Heart left ventricle (tissue), 16 donors: ENCODE data around the gene TMEM242. TPM values are rescaled to one million over a fixed set of nuclear protein-coding genes. Genes with fewer than 3 reads are reported as not detected.
"Not testable (repeated sequence)": the region's sequence is repeated elsewhere in the genome, so short reads cannot be mapped to it uniquely, and the experiment has no call there.

Experiments used
- ATAC-seq, 4 donors: fragments of 200-7000 bp; cut with Tn5 transposase; one replicate each; pipeline ENCODE4 v1.9.1; 2020 to 2022; ENCODE audit warnings: moderate library complexity in 4 of 4, mild to moderate bottlenecking in 3 of 4, moderate number of reproducible peaks in 1 of 4
- DNase-seq, 5 donors: peaks; one replicate each; pipeline ENCODE4 v3.0.0-alpha.2; 2020
- H3K27ac ChIP-seq, 12 donors: fragments of 200-600 bp; sonication (generic) in 4 of 12; one replicate each; pipeline versions ENCODE4 v1.5.0 to v1.8.0; 2016 to 2022; ENCODE audit warnings: mild to moderate bottlenecking in 2 of 12
- H3K27me3 ChIP-seq, 9 donors: fragments of 200-600 bp; sonication (generic) in 2 of 9; one replicate each; pipeline versions ENCODE4 v1.5.1 to v1.8.0; 2016 to 2022; ENCODE audit warnings: mild to moderate bottlenecking in 3 of 9
- H3K36me3 ChIP-seq, 9 donors: fragments of 200-600 bp; sonication (generic) in 2 of 9; one replicate each; pipeline versions ENCODE4 v1.5.0 to v1.8.0; 2018 to 2022; ENCODE audit warnings: mild to moderate bottlenecking in 2 of 9
- H3K4me1 ChIP-seq, 12 donors: fragments of 200-600 bp; sonication (generic) in 4 of 12; one replicate each; pipeline versions ENCODE4 v1.5.0 to v1.8.0; 2016 to 2022; ENCODE audit warnings: mild to moderate bottlenecking in 3 of 12
- H3K4me3 ChIP-seq, 12 donors: fragments of 200-600 bp; sonication (generic) in 4 of 12; one replicate each; pipeline versions ENCODE4 v1.5.0 to v1.8.0; 2017 to 2022; ENCODE audit warnings: mild to moderate bottlenecking in 9 of 12, moderate library complexity in 4 of 12
- H3K9me3 ChIP-seq, 12 donors: fragments of 200-600 bp; sonication (generic) in 4 of 12; one replicate each; pipeline versions ENCODE4 v1.5.0 to v1.8.0; 2016 to 2022; ENCODE audit warnings: mild to moderate bottlenecking in 1 of 12
- CTCF ChIP-seq, 12 donors: fragments of 200-600 bp; sonication (generic) in 4 of 12; IDR thresholded peaks; one replicate each; pipeline versions ENCODE4 v1.5.0 to v1.8.0; 2018 to 2022; ENCODE audit warnings: antibody characterized with exemption in 12 of 12, mild to moderate bottlenecking in 5 of 12
- POLR2A ChIP-seq, 2 donors: fragments of 450-650 bp; IDR thresholded peaks; one replicate each; pipeline ENCODE4 v1.6.1; 2017; ENCODE audit warnings: antibody characterized with exemption in 2 of 2, mild to moderate bottlenecking in 2 of 2, moderate library complexity in 2 of 2
- WGBS, 4 donors: extraction: QIAGEN DNeasy Blood & Tissue Kit in 2 of 4; methylation state at CpG; one replicate each; pipeline versions ENCODE4 v1.1.5 to v1.1.7; 2013 to 2018; 5-methylcytosine and 5-hydroxymethylcytosine counted together
- intact Hi-C, 10 donors: fragments of 100-400 bp; cut with DNase I; formaldehyde crosslinking; loops; one replicate each; pipeline versions ENCODE4 v1.11.1 to v1.14.2; 2022
- polyA plus RNA-seq, 2 donors: library from polyadenylated mRNA; stranded (reverse); fragments of 200-250 nt; gene quantifications; one replicate each; pipeline ENCODE4 v1.2.3, GENCODE V29; 2013
- total RNA-seq, 9 donors: library from RNA; depleted of rRNA in 2 of 9; stranded (reverse); fragments of >200 nt in 2 of 9; fragmentation: NEBNext Ultra II Directional in 3 of 9; extraction: Animal tissue kit (Norgen Biotek cat#: 25700) in 3 of 9; gene quantifications; one replicate each; pipeline versions ENCODE4 v1.1.0 to v1.2.4, GENCODE V29; 2016 to 2023
- donor health status: ischemic (EF 13 %, LVEDD 7.1; RV severe dilation, severe dysfunction).
- donor health status: healthy with polysubstance abuse.
- donor health status: DM: no; HTN: yes; CAD: no.
- donor health status: DM: no; HTN: no; CAD: no.
- donor health status: ischemic (EF 25% LVEDD 6.9; RV normal size, moderate dysfunction).
- donor health status: ischemic (EF 25% LVEDD 5.7; RV mildly dilated, moderate dysfunction).
- donor health status: healthy.
- donor health status: DM: yes; HTN: yes; CAD: no.
- donor health status: ischemic (EF 35%, LVEDD 5.7; RV mildly dilated, moderate dysfunction).
- donor health status: nonischemic (EF 11% LVEDD 7.7; RV severe dilation, severe dysfunction).
- donor health status: DM: yes; HTN: yes; CAD: no.
- donor health status: PGD.
- donor health status: ischemic (EF 29% LVEDD 5.4; RV normal size, mild dysfunction).
- donor health status: nonischemic (EF 23%, LVEDD 6.1; RV moderate dilation, normal function).

Gene TMEM242
- total and polyA plus RNA-seq, 11 donors = 5.9 to 18.3 (median 13.2) TPM

- peaks cover 0 to 36% (median 9%) of the 10 kb centered on the region in 12 donors for H3K4me1 ChIP-seq
- no peaks in the 10 kb centered on the region for H3K27me3 ChIP-seq
- H3K4me3 ChIP-seq = no peak overlapping the region
- intact Hi-C loops = loop anchor here in 4 of 10 donors (2.0 to 10.0 kb wide), 4 partner anchors 286 to 762 kb away; no protein-coding TSS in a partner anchor
- peaks cover 0 to 38% (median 34%) of the 10 kb centered on the region in 9 donors for H3K36me3 ChIP-seq
- H3K27ac ChIP-seq = no peak overlapping the region
- DNase-seq = no peak
- no peak for ATAC-seq
- H3K9me3 ChIP-seq = no peaks in the 10 kb centered on the region
- WGBS, 4 donors = 74 to 78% (median 76%) methylated on average over 9 of the region's 9 CpGs
- TF ChIP-seq POLR2A (IDR thresholded peaks at IDR 0.05) = no peak
- no peak for TF ChIP-seq CTCF (IDR thresholded peaks at IDR 0.05)
Observed at GRCh38 chr6:157312757-157313156, 10.6 kb downstream of the TMEM242 start.

GRCh38 chr6:157310693-157311092 is 12.6 kb downstream of the TMEM242 start:
- peak in 2 of 4 donors; percentile 20 to 43 for ATAC-seq
- peaks cover 0 to 43% (median 11%) of the 10 kb centered on the region in 12 donors for H3K4me1 ChIP-seq
- not testable (repeated sequence) for DNase-seq, H3K27me3 ChIP-seq, H3K9me3 ChIP-seq, H3K27ac ChIP-seq, H3K4me3 ChIP-seq
- 58 to 87% (median 74%) methylated on average over 4 to 5 of the region's 5 CpGs for WGBS, 4 donors
- H3K36me3 ChIP-seq = peaks cover 0 to 22% (median 16%) of the 10 kb centered on the region in 9 donors
- intact Hi-C loops = loop anchor here in 3 of 10 donors (10.0 kb wide), 3 partner anchors 634 to 764 kb away; no protein-coding TSS in a partner anchor

- peaks cover 0 to 6% (median 0%) of the 10 kb centered on the region in 9 donors for H3K36me3 ChIP-seq
- H3K27me3 ChIP-seq = no peaks in the 10 kb centered on the region
- no peak overlapping the region for H3K27ac ChIP-seq
- H3K4me1 ChIP-seq = peaks cover 0 to 60% (median 31%) of the 10 kb centered on the region in 12 donors
- no peak overlapping the region for H3K4me3 ChIP-seq
- ATAC-seq (no peak), DNase-seq (no peak)
- H3K9me3 ChIP-seq = no peaks in the 10 kb centered on the region
- 71 to 94% (median 79%) methylated on average over 5 of the region's 5 CpGs for WGBS, 4 donors
- TF ChIP-seq CTCF (IDR thresholded peaks at IDR 0.05) (no peak), POLR2A (IDR thresholded peaks at IDR 0.05) (no peak)
- intact Hi-C loops = no loop called here
Observed at GRCh38 chr6:157307661-157308060, 15.7 kb downstream of the TMEM242 start.

GRCh38 chr6:157305670-157306653 is 17.4 kb downstream of the TMEM242 start:
- H3K36me3 ChIP-seq = peaks cover 0 to 4% (median 0%) of the 10 kb centered on the region in 9 donors
- peak overlapping the region in 11 of 12 donors; percentile 16 to 83 (median 56) for H3K27ac ChIP-seq
- TF ChIP-seq POLR2A (IDR thresholded peaks at IDR 0.05) (no peak), CTCF (IDR thresholded peaks at IDR 0.05) (no peak)
- H3K4me3 ChIP-seq = peak overlapping the region in 7 of 12 donors; percentile 6 to 40 (median 13)
- DNase-seq (no peak), ATAC-seq (peak; percentile 11 to 33 (median 25))
- peaks cover 0 to 63% (median 33%) of the 10 kb centered on the region in 12 donors for H3K4me1 ChIP-seq
- WGBS, 4 donors = 64 to 69% (median 65%) methylated on average over 9 of the region's 9 CpGs
- intact Hi-C loops = no loop called here
- H3K27me3 ChIP-seq = no peaks in the 10 kb centered on the region
- no peaks in the 10 kb centered on the region for H3K9me3 ChIP-seq
